ENCODE measurements around the gene CGB5.

Gene CGB5

DNA sequence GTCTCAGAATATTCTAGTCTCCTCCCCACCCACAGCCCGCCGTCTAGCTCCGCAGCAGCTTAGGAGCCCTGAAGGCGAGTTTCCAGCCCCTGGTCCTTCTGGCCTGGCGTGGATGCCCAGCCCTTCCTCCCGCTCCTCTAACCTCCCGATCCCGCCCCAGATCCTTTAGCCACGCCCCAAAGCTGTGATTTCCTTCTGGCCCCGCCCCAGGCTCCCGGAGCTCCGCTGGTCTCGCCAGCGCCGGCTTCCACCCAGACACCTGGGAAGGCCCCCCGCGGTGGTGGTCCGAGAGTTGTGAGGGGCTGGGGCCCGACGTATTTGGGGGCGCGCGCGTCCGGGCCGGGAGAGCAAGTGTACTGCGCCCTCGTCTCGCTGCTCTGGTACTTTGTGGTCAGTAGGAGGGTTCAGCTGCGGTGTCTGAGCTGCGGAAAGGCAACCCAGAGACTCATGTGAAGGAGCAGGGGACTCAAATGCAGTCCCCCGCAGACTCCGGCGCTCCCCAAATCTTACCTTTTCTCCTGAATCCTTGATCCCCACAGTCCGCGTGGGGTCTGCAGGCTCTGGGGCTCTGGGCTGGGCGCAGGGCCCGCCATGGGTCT lies 14.1 kb downstream of the CGB5 start, which contains the start of gene CGB7:
Gene CGB7 (minus strand): TSS at position 114 of the 599 bp plus-strand sequence. CDS start 2,374 bp downstream, outside the sequence.
- DNase-seq = peak; percentile 61

DNA sequence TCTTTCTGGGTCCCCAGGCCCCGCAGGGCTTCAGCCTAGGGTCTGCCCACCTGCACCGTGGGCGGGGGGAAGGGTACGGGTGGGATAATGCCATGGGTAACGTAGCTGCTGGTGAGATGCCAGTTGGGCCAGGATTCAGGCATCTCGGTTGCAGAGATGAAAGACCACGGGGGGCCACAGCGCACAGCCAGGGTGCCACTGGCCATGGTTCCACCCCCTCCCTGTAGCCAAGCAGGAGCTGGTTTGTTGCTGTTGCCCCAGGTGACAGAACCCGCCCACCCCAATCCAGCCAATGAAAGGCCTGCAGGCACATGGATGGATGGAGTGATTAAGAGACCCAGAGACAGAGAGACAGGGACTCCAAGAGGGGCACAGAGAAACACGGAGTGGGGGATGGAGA lies 14.9 kb downstream of the CGB5 start:
- DNase-seq = peak; percentile 72

DNA sequence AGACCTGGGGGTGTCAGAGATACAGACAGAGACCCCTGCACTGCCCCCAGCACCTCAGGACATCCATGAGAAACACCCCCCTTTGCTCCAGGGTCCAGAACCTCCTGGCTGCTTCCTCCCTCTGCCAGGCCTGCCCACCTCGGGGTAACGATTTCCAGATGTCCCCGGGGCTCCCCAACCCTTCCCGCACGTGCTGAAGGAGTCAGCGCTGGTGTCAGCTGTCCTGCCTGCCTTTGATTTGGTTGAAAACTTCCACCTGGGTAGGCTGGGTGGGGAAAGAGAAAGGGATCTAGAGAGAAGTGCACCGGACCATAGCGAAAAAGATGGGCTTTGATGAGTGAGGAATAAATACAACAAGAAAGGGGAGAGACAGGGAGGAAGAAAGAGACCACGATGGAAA lies 15.4 kb downstream of the CGB5 start:
- no peak for DNase-seq

DNA sequence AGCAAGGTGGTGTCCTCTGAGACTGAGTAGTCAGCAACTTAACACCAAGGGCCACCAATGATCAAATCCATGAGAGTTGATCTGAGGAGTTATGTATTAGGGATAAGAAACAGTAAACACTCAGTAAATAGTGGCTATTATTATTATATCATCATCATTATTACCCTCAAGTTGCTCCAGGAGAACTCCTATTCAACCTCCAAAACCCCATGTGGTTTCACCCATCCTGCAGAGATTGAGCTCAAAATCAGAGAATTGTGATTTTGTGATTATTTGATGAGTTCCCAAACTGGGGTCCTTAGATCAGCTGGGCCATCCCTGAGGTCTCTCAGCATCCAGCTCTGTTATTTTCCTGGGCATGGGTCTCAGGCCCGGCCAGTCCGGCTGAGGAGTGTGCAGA lies 17.4 kb downstream of the CGB5 start:
- DNase-seq = no peak

DNA sequence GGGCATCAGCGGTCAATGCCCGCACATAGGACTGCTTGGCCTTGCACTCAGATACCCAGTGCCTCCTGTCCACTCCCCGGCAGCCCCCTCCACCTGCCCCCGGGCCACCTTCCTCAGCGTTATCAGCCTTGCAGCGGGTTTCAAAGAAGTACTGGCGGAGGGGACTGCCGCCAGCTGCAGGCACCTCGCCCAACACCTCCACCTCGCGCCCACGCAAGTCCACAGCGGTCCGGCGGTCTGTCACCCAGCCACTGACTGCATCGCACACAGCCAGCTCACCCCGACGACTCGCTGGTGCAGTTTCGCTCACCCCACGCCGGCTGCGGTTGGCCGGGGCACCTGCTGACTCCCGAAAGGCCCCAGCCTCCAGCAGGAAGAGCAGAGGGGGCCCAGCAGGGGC lies 17.8 kb downstream of the CGB5 start:
- no peak for DNase-seq

DNA sequence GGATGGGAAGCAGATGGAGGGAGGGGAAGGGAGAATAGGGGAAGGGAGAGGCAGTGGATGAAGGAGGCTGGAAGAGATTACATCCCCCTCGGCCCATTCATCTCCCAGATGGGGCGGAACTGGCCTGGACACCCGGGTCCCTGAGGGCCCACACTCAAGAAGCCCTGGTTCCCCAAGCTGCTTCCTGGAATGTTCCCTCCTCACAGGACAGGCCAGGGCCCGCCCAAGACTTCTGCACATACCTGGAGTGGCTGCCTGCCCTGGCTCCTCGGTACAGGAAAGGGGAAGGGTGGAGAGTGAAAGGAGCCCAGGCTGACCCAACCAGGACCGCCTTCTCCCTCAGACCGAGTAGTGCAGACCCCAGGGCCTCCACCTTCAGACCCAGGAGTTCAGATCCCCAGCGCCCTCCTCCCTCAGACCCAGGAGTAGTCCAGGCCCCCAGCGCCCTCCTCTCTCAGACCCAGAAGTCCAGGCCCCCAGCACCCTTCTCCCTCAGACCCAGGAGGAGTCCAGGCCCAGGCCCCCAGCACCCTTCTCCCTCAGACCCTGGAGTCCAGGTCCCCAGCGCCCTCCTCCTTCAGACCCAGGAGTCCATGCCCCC lies 20.5 kb downstream of the CGB5 start:
- DNase-seq = no peak

DNA sequence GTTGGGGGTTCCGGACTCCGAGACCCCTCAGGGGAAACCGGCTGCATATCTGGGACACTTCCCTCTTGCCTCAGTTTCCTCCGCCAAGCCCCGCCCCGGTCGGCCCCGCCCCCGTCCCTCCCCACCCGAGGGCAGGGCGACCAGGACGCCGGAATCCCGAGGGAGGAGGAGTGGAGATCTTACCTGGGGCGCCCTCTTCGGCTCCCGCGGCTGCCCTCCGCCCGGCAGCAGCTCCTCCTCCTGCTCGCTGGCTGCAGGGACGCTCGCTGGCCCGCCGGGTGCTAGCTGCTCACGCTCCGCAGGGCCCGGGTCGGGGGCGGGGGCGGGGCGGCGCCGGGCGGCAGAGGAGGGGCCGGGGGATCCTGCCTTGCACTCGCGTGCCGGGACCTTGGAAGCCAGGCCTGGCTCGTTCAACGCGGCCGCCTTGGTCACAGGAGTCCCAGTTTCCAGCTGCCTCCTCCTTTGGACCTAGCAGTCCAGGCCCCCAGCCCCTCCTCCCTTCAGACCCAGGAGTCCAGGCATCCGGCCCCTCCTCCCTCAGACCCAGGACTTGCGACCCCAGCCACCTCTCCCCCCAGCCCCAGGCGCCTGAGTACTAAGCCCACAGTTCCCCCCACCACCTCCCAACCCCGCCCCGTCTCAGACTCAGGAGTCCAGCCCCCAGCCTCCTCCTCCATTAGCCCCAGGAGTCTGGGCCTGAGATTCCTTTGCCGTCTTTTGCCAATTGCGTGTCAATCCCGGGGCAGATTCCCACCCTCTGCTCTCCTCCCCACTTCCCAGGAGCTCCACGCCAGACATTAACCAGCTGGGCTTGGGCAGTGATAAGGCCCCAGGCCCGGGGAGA lies 21.3 kb downstream of the CGB5 start, which contains the start of gene NTF4:
Gene NTF4 (minus strand): TSS at position 51 of the 844 bp plus-strand sequence. CDS start 2,821 bp downstream, outside the sequence.
- DNase-seq = peak; percentile 54

DNA sequence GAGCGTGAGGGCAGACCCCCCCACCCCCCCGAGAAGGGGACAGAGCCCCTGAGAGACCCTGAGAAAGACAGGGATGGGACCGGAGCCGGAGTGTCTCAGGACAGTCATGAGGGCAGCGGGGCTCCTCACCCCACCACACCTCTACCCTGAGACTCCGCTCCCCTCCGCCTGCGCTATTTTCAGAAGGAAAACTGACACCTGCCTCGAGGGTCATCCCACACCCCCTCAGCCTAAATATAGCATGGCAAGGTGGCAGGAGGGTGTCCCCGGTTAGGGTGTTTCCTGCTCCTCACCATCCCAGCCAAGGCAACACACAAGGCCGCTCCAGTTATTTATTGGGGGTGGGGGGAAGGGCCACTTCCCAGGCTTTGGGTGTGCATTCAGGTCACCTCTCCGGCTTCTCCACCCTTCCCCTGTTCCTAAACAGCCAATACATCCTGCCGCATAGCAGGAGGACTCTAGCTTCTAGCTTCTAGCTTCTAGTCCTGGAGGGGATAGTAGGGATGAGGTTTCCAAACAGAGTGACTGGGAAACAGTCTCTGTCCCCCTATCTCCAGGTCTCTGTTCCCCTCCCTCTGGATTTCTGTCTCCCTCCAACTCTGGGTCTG lies 22.4 kb downstream of the CGB5 start:
- no peak for DNase-seq

DNA sequence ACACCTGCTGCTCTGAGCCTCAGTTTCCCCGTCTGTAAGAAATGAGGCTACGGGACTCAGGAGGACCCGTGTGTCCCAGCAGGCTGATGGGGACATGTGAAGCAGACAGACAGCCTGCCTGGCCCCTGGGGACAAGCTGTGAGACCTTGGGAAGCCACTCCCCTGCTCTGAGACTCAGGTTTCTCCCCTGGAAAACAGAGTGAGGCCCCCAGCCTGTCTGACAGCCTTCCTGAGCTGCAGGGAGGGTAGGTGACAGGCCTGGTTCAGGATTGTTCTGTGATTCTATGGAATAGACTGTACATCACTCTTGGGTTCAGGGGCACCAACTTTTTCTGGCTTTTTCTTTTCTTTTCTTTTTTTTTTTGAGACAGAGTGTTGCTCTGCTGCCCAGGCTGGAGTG lies 23.9 kb downstream of the CGB5 start:
- no peak for DNase-seq

DNA sequence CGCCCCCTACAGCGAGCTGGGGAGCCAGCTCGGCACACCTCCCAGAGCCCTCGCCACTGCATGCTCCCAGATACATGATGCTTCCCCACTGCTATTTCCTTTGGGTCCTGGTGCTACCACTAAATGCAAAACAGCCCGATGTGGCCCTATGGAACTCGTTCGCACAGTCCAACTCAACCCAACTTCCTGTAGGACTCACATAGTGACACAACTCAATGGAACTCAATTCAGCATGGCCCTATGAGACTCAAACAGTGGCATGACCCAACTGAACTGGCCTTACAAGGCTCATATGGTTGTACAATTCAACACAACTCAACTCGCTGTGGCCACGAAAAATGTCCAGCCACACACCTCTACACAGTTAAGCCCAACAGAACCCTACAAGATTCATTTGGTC lies 25.4 kb downstream of the CGB5 start:
- DNase-seq = no peak

DNA sequence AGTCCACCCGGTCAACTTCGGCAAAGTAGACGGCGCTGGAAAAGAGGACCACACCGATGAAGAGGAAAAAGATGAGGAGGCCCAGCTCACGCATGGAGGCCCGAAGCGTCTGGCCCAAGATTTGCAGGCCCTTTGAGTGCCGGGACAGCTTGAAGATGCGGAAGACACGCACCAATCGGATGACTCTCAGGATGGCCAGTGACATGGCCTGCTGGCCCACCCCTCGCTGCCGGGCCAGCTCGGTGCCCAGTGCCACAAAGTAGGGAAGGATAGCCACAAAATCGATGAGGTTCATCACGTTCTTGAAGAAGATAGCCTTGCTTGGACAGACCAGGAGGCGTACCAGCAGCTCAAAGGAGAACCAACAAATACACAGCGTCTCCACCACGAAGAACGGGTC lies 26.8 kb downstream of the CGB5 start:
- no peak for DNase-seq

DNA sequence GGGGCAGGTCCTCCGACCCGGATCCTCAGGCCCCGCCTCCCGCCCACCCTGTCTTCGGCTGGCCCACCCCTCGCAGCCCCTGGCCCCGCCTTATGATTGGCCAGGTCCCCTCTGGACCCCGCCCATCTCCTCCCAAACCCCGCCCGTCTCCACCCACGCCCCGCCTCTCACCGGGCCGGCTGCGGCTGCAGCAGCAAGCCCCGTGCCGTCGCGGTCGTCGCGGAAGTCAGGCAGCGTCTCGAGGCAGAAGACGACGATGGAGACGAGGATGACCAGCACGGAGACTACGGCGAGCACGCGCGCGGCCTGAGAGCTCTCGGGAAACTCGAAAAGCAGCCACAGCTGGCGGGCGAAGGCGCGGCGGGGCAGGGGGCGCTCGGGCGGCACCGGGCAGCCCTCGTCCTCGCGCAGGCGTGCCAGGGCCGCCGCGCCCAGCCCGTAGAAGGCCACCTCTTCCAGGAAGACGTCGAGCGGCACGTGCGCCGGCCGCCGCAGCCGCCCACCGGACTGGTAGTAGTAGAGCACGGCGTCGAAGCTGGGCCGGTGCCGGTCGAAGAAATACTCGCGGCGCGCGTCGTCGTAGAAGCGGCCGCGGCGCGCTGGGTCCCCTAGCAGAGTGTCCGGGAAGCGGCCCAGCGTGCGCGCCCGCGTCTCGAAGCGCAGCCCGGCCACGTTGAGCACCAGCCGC lies 28.4 kb downstream of the CGB5 start:
- peak; percentile 11 for DNase-seq

DNA sequence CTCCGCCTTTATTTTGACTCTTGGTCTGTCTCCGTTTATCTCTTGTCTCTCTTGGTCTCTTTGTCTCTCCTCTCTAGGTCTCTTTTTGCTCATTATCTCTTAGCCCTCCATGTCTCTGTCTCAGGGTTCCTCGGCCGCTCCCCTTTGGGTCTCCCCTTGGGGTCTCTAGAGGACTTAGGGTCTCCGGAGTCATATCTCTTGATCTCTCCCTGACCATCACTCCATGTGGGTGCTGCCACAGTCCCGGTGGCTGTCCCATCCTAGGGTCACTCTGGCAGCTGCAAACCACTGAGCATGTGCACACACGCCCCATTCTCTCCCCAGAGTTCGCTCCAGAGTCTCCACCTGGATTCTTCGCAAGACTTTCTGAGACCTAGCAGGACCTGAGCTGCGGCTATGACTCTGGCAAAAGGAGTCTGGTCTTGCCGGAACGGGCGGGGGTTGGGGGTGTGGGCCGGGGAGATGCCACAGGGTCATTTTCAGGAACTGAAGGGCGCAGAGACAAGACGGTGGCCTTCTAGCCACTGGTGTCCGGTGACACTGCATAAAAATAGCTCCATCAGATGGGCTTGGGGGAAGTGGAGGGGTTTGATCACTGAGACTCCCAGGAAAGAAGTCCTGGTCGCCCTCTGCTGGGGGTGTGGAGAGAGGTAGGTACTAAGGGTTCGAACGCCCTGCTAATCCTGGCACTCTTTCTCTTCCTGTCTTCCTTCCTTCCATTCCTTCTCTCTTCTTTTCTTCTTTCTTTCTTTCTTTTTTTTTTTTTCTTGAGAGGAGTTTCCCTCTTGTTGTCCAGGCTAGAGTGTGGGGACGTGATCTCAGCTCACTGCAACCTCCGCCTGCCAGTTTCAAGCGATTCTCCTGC lies 30.1 kb downstream of the CGB5 start:
- DNase-seq = peak; percentile 49

DNA sequence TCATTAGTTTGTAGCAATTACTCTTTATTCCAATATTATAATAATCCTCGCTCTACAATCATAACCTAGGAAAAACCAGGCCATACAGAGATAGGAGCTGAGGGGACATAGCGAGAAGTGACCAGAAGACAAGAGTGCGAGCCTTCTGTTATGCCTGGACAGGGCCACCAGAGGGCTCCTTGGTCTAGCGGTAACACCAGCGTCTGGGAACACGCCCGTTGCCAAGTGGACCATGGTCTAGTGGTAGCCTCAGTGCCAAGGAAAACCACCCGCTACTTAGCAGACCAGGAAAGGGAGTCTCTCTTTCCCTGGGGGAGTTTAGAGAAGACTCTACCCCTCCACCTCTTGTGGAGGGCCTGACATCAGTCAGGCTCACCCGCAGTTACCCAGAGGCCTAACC lies 31.2 kb downstream of the CGB5 start:
- peak; percentile 58 for DNase-seq

DNA sequence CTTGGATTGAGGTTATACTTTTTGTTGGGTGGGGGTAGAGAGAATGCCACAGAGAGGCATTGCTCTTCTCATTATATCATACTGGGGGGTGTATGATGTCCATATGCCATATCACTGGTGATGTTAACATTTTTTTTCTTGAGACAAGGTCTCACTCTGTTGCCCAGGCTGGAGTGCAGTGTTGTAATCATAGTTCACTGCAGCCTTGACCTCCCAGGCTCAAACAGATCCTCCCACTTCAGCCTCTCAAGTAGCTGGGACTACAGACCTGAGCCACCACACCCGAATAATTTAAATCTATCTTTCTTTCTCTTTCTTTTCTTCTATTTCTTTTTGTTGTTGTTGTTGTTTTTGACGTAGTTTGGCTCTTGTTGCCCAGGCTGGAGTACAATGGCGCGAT lies 36.7 kb downstream of the CGB5 start:
- DNase-seq = no peak

DNA sequence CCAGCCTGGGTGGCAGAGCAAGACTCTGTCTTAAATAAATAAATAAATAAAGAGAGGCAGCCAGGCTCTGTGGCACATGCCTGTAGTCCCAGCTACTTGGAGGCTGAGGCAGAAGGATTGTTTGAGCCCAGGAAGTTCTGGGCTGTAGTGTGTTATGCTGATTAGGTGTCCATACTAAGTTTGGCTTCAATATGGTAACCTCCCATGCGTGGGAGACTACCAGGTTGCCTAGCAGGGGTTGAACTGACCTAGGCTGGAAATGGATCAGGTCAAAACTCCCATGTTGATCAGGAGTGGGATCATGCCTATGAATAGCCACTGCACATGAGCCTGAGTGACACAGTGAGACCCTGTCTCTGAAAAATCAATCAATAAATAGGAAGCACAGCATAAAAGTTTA lies 37.6 kb downstream of the CGB5 start:
- DNase-seq = no peak

DNA sequence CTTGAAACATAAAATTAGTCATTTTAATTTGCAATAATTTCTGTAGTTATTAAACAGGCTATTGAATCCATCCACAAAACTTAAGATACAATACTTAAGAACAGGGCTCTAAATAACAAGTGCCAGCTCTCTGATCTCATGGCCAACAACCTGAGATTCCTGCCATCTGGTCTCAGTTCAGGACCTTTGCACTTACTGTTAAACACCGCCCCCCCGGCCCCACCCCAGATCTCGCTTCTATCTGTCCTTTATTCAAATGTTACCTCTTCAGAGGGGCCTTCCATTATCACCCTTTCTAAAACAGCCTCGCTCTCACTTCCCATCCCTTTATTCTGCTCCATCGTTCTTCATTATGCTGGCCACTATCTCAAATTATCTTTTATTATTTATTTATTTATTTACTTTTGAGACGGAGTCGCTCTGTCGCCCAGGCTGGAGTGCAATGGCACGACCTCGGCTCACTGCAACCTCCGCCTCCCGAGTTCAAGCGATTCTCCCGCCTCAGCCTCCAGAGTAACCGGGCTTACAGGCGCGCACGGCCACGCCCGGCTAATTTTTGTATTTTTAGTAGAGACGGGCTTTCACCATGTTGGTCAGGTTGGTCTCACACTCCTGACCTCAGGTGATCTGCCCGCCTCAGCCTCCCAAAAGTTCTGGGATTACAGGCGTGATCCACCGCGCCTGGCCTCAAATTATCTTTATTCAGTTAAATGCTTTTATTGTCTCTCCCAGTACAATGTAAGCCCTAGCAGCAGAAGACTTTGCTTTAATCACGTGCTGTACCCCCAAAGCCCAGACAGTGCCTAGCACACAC lies 40.8 kb downstream of the CGB5 start:
- DNase-seq = no peak

DNA sequence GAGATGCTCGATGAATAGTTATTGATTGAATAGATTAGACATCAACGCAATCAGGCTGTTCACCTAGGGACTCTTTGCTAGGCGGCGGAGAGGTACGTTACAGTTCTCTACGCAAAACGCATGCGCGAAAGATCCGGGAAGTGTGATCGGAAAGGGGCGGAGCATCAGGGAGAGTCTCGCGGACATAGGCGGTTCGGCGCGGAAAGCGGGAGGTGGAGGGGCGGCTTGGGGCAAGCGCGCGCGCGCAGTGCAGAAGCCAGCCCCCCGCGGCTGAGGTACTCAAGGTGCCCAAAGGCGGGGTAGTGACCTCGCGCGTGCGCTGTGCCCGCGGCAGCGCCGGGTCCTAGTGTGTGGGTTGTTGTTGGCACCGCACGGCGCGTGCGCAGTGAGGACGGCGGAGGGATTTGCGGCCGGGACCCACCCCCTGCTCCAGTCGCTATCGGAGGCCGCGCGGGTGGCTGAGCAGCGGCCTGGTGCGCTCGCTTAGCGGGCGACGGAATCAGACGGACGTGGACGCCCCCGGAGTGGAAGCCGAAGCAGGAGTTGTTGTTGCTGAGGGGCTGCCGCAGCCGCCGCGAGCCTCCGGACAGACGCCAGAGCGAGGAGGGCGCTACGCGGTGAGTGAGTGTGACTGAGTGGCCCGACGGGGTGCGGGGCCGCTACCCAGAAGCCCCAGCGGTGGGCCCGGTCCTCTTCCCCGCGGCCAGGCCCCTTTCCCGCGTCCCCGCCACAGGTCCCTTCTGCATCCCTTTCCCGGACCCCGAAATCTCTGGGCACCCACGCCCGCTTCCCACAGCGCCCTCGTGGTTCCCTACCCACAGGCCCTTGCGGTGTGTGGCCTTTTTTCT lies 41.6 kb downstream of the CGB5 start, which contains the start of gene SNRNP70:
Gene SNRNP70 (plus strand): TSS at position 432 of the 848 bp plus-strand sequence. CDS start 964 bp downstream, outside the sequence.
- peak; percentile 100 for DNase-seq

DNA sequence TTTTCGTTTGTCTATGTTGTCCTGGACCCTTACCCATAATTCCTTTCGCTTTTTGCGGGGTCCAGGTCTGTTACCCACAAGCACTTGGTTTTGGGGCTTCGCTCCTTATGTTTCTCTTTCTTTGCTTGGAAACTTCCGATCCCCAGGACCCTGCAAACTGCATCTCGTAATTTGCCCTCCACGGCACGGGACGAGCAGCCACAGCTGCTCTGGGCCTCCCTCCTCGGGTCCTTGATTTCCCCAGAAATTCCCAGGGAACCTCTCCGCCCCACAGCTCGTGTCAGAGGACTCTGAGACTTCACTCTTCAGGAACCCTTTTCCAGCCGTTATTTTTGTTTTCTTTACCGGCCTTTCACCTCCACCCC lies 42.2 kb downstream of the CGB5 start:
- no peak for DNase-seq

DNA sequence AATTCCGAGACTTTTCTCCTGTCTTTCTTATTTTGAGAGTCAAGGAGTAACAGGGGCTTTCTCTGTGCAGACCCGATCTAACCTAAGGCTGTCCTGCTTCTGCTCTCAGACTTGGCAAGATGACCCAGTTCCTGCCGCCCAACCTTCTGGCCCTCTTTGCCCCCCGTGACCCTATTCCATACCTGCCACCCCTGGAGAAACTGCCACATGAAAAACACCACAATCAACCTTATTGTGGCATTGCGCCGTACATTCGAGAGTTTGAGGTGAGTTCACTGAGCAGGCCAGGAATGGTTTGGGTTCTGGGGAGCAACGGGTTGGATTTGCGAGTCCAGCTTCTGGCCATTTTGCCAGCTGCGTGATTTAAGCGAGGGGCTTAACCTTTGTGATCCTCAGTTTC lies 42.6 kb downstream of the CGB5 start:
- DNase-seq = no peak
